H1 (cell line): ENCODE results near the gene JPH3. TPM values are rescaled to one million over a fixed set of nuclear protein-coding genes. Genes with fewer than 3 reads are reported as not detected.

Experiments used
- CTCF ChIA-PET: fragments of 300-600 bp; sonication (Branson Sonifier 250); formaldehyde crosslinking; loops from one replicate; lab custom pipeline; 2021; ENCODE audit not compliant: partially characterized antibody; lab: Charles Lee
- POLR2A ChIA-PET: fragments of 300-600 bp; sonication (Branson Sonifier 250); formaldehyde crosslinking; loops from one replicate; lab custom pipeline; 2021; ENCODE audit warnings: inconsistent platforms; ENCODE audit not compliant: partially characterized antibody; lab: Charles Lee
- DNase-seq, 2 experiments: peaks; one replicate each; pipeline versions ENCODE4 v3.0.0 to v3.0.0-alpha.2; 2010 to 2022; ENCODE audit warnings: low spot score in 2 of 2, low read depth in 1 of 2, mixed read lengths in 1 of 2
- FAIRE-seq: peaks from 2 replicates; lab custom pipeline; 2011; peaks lifted over from hg19 to GRCh38; lab: Jason Lieb, UNC
- H2AFZ ChIP-seq: 2 replicates; pipeline ENCODE4 v1.8.1; 2012; ENCODE audit warnings: low read length, inconsistent platforms
- H2AK5ac ChIP-seq: 2 replicates; pipeline ENCODE4 v1.6.1; 2013; ENCODE audit warnings: low read depth, low read length
- H2BK120ac ChIP-seq: replicated peaks from 2 replicates; pipeline ENCODE3; 2013; ENCODE audit warnings: low read depth, low read length, inconsistent platforms
- H2BK12ac ChIP-seq: 2 replicates; pipeline ENCODE4 v1.6.1; 2013; ENCODE audit warnings: low read depth, low read length
- H2BK15ac ChIP-seq: 2 replicates; pipeline ENCODE4 v1.6.1; 2013; ENCODE audit warnings: low read length
- H2BK20ac ChIP-seq: 2 replicates; pipeline ENCODE4 v1.6.1; 2013; ENCODE audit warnings: low read length
- H2BK5ac ChIP-seq: 2 replicates; pipeline ENCODE4 v1.6.1; 2013; ENCODE audit warnings: low read depth, low read length
- H3K14ac ChIP-seq: 2 replicates; pipeline ENCODE4 v1.6.1; 2013; ENCODE audit warnings: inconsistent platforms; ENCODE audit not compliant: insufficient read length
- H3K18ac ChIP-seq: 2 replicates; pipeline ENCODE4 v1.6.1; 2013; ENCODE audit warnings: low read length; ENCODE audit errors: extremely low read depth
- H3K23ac ChIP-seq: 2 replicates; pipeline ENCODE4 v1.6.1; 2013; ENCODE audit warnings: inconsistent platforms; ENCODE audit not compliant: insufficient read length
- H3K23me2 ChIP-seq: 2 replicates; pipeline ENCODE4 v1.6.1; 2013; ENCODE audit warnings: low read depth, low read length
- H3K27ac ChIP-seq: 2 replicates; pipeline ENCODE4 v1.6.1; 2011; ENCODE audit warnings: low read depth, low read length, inconsistent platforms
- H3K27me3 ChIP-seq, 4 experiments: replicated peaks in 1 of 4; 1 replicate in 1 of 4; 2 replicates in 3 of 4; pipeline versions ENCODE4 v1.6.1 to v1.8.1; 2011 to 2013; ENCODE audit warnings: low read length in 3 of 4, mild to moderate bottlenecking in 3 of 4, inconsistent platforms in 2 of 4, mixed read lengths in 2 of 4, moderate library complexity in 1 of 4; ENCODE audit not compliant: control insufficient read depth in 3 of 4, insufficient read depth in 3 of 4; ENCODE audit errors: extremely low read depth in 1 of 4
- H3K36me3 ChIP-seq, 4 experiments: 2 replicates each; pipeline versions ENCODE4 v1.6.1 to v1.8.1; 2011 to 2013; ENCODE audit warnings: mild to moderate bottlenecking in 4 of 4, low read length in 3 of 4, moderate library complexity in 2 of 4, control low read depth in 1 of 4, inconsistent platforms in 1 of 4; ENCODE audit not compliant: insufficient read depth in 4 of 4, control insufficient read depth in 2 of 4
- H3K4ac ChIP-seq: replicated peaks from 2 replicates; pipeline ENCODE3; 2013; ENCODE audit warnings: low read length, low read depth, mixed read lengths, inconsistent platforms; ENCODE audit not compliant: insufficient read length
- H3K4me1 ChIP-seq, 4 experiments: replicated peaks in 1 of 4; 1 replicate in 1 of 4; 2 replicates in 3 of 4; pipeline versions ENCODE4 v1.6.1 to v1.8.1; 2011 to 2013; ENCODE audit warnings: low read length in 3 of 4, inconsistent platforms in 2 of 4, mixed read lengths in 1 of 4; ENCODE audit not compliant: insufficient read depth in 4 of 4, control insufficient read depth in 3 of 4
- H3K4me2 ChIP-seq, 2 experiments: 2 replicates each; pipeline versions ENCODE4 v1.6.1 to v1.8.1; 2011 to 2013; ENCODE audit warnings: low read depth in 2 of 2, low read length in 2 of 2, control low read depth in 1 of 2, inconsistent platforms in 1 of 2, mild to moderate bottlenecking in 1 of 2; ENCODE audit not compliant: insufficient read depth in 1 of 2
- H3K4me3 ChIP-seq, 4 experiments: fragments of 200-600, 300-600 bp in 1 of 4; sonication (generic), shearing (Covaris generic), sonication (Bioruptor Twin) in 1 of 4; 2 replicates each; pipeline versions ENCODE4 v1.5.1 to v1.8.1; 2011 to 2016; ENCODE audit warnings: low read length in 4 of 4, low read depth in 3 of 4, control low read depth in 2 of 4, inconsistent platforms in 2 of 4, mild to moderate bottlenecking in 2 of 4, mixed read lengths in 1 of 4, moderate library complexity in 1 of 4; ENCODE audit not compliant: insufficient read depth in 2 of 4; ENCODE audit errors: extremely low read depth in 1 of 4
- H3K56ac ChIP-seq: replicated peaks from 2 replicates; pipeline ENCODE3; 2013; ENCODE audit warnings: low read depth, mild to moderate bottlenecking, mixed read lengths, low read length, inconsistent platforms; ENCODE audit not compliant: insufficient read length
- H3K79me1 ChIP-seq: 2 replicates; pipeline ENCODE4 v1.6.1; 2013; ENCODE audit warnings: low read depth, low read length, control low read depth
- H3K79me2 ChIP-seq, 2 experiments: 2 replicates each; pipeline versions ENCODE4 v1.6.1 to v1.8.1; 2012 to 2013; ENCODE audit warnings: low read length in 2 of 2, mild to moderate bottlenecking in 2 of 2, inconsistent platforms in 1 of 2; ENCODE audit not compliant: insufficient read depth in 2 of 2, control insufficient read depth in 1 of 2
- H3K9ac ChIP-seq, 4 experiments: replicated peaks in 1 of 4; 1 replicate in 1 of 4; 2 replicates in 3 of 4; pipeline versions ENCODE4 v1.6.1 to v1.8.1; 2011 to 2013; ENCODE audit warnings: low read depth in 3 of 4, low read length in 3 of 4, control low read depth in 2 of 4, mild to moderate bottlenecking in 2 of 4, moderate library complexity in 2 of 4, inconsistent platforms in 1 of 4; ENCODE audit errors: extremely low read depth in 1 of 4
- H3K9me3 ChIP-seq, 2 experiments: 2 replicates each; pipeline versions ENCODE4 v1.6.1 to v1.8.1; 2012 to 2013; ENCODE audit warnings: mild to moderate bottlenecking in 2 of 2, moderate library complexity in 2 of 2, control low read depth in 1 of 2, inconsistent platforms in 1 of 2, low read depth in 1 of 2, low read length in 1 of 2, mixed read lengths in 1 of 2; ENCODE audit not compliant: insufficient read depth in 2 of 2
- H4K20me1 ChIP-seq, 2 experiments: replicated peaks in 1 of 2; 2 replicates each; pipeline versions ENCODE3 to v1.8.1; 2011 to 2013; ENCODE audit warnings: inconsistent platforms in 2 of 2, low read length in 2 of 2, mild to moderate bottlenecking in 1 of 2; ENCODE audit not compliant: insufficient read depth in 2 of 2, control insufficient read depth in 1 of 2
- H4K5ac ChIP-seq: 2 replicates; pipeline ENCODE4 v1.6.1; 2013; ENCODE audit warnings: low read length, low read depth, mixed read lengths, inconsistent platforms; ENCODE audit not compliant: insufficient read length
- H4K8ac ChIP-seq: 2 replicates; pipeline ENCODE4 v1.8.0; 2013; ENCODE audit warnings: mild to moderate bottlenecking, moderate library complexity, low read length, inconsistent platforms; ENCODE audit not compliant: insufficient read depth; ENCODE audit errors: extremely low read depth
- H4K91ac ChIP-seq: replicated peaks from 2 replicates; pipeline ENCODE3; 2013; ENCODE audit warnings: low read length, mixed read lengths, inconsistent platforms; ENCODE audit not compliant: insufficient read length
- CBX5 ChIP-seq: fragments of 300-800, 300-1000 bp; sonication (generic); IDR thresholded peaks from 2 replicates; pipeline ENCODE4 v1.7.1; 2016; ENCODE audit warnings: antibody characterized with exemption, low read length, low read depth
- TCF12 ChIP-seq: IDR thresholded peaks from 2 replicates; pipeline ENCODE4 v1.6.1; 2011; ENCODE audit warnings: low read depth, mild to moderate bottlenecking, low read length
- WGBS, 2 experiments: shearing (Covaris generic) in 1 of 2; methylation state at CpG; one replicate each; pipeline versions ENCODE4 v1.1.6 to v1.1.7; 2013 to 2015; ENCODE audit warnings: low lambda C conversion rate in 2 of 2, mixed read lengths in 2 of 2, inconsistent platforms in 1 of 2, low coverage in 1 of 2, missing lambda C conversion rate in 1 of 2; ENCODE audit not compliant: insufficient replicate concordance in 2 of 2, insufficient coverage in 1 of 2, insufficient read length in 1 of 2; ENCODE audit errors: extremely low coverage in 1 of 2, missing lambda C conversion rate in 1 of 2; 5-methylcytosine and 5-hydroxymethylcytosine counted together
- polyA plus RNA-seq, 7 experiments: library from polyadenylated mRNA; depleted of rRNA in 3 of 7; stranded (reverse) in 5 of 7; unstranded in 2 of 7; fragments of >200 nt in 5 of 7; fragments of 200-250 nt in 2 of 7; gene quantifications; 1 replicate in 5 of 7; 2 replicates in 1 of 7; 4 replicates in 1 of 7; pipeline versions ENCODE4 v1.2.1 to v1.2.3, GENCODE V29; 2011 to 2013; ENCODE audit warnings: missing spikeins in 2 of 7, mixed read lengths in 2 of 7
- total RNA-seq: library from RNA; stranded (reverse); fragmentation: NEBNext Ultra II Directional; extraction: Animal tissue kit (Norgen Biotek cat#: 25700); gene quantifications from 2 replicates; pipeline ENCODE4 v1.2.1, GENCODE V29; 2021

JPH3 gene
- total and polyA plus RNA-seq, 2 of the 8 experiments (the other 6 are each of a cell fraction or from before 2014, with no cell fraction given), result 10.3 to 28.3 TPM

DNA sequence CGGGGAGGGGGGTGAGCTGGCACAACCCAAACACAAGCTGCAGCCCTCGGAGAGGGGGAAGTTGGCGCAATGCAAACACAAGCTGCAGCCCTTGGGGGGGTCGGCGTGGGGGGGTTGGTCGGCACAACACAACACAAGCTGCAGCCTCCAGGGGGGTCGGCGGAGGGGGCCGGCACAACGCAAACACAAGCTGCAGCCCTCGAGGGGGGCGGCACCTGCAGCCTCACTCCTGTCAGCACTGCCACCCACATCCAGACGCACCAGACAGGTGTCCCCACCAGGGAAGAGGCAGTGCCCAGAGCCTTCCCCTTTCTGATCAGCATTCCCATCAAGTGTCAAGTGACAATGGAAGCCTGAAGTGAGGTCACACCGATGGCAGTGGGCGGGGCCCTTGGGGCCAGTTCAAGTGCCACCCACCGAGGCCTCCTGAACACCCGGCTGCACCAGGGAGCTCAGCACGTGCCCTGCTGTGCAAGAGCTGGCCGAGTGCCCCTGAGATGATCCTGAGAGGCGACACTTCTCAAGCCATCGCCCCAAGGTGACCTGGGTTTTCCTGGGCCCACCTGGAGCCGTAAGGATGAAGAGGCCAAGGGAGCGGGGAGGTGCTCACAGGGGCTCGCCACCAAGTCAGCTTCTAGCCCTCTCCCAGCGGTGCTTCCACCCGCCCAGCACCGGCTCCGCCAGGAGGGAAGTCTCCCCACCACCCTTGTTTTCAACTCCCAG lies 104.1 kb downstream of the JPH3 start:
- Histone ChIP-seq H3K27ac (no peak overlapping the region), H2AFZ (no peak overlapping the region)

More for the DNA sequence above, 104.1 kb downstream of the JPH3 start:
- H3K18ac ChIP-seq, result no peak overlapping the region
- no peak overlapping the region for H3K56ac ChIP-seq
- H2BK5ac ChIP-seq, result no peak overlapping the region
- H3K4me3 ChIP-seq, result no peak overlapping the region
- no peak overlapping the region for H3K23ac ChIP-seq
- no peak overlapping the region for H2AK5ac ChIP-seq
- no peak overlapping the region for H2BK15ac ChIP-seq
- H3K14ac ChIP-seq, result no peak overlapping the region
- FAIRE-seq (no peak), DNase-seq (no peak)
- peaks cover 0 to 3% (median 0%) of the 10 kb centered on the region in 4 experiments; a peak in 2 of 7 replicates for H3K4me1 ChIP-seq
- WGBS, 2 experiments, result 91% methylated on average over 16 of the region's 28 CpGs; no CpG with 5 or more reads in 1 of the 2 experiments
- H3K27me3 ChIP-seq, result no peaks in the 10 kb centered on the region
- H2BK12ac ChIP-seq, result no peak overlapping the region
- peaks cover 5% of the 10 kb centered on the region; the same call in 1 of the 2 replicates for H3K79me1 ChIP-seq
- H2BK120ac ChIP-seq, result no peak overlapping the region
- POLR2A ChIA-PET, result interaction anchor here (0.7 to 1.3 kb wide), 3 partner anchors 10 to 149 kb away, joined by 3 to 5 read pairs (median 4); partner anchors contain the start of gene KLHDC4
- peaks cover 6 to 17% of the 10 kb centered on the region in 2 experiments for H4K20me1 ChIP-seq
- H3K9ac ChIP-seq, result no peak overlapping the region
- H3K4ac ChIP-seq, result no peak overlapping the region
- CTCF ChIA-PET, result interaction anchor here (0.9 to 1.9 kb wide), 12 partner anchors 11 to 135 kb away, joined by 3 to 7 read pairs (median 4); no protein-coding TSS in a partner anchor
- no peak overlapping the region for H4K5ac ChIP-seq
- no peaks in the 10 kb centered on the region for H3K23me2 ChIP-seq
- no peaks in the 10 kb centered on the region; a peak in 1 of 4 replicates for H3K79me2 ChIP-seq
- H4K8ac ChIP-seq, result no peak overlapping the region
- no peak overlapping the region for H2BK20ac ChIP-seq
- H3K9me3 ChIP-seq, result no peaks in the 10 kb centered on the region
- no peak overlapping the region for H3K4me2 ChIP-seq
- no peak overlapping the region for H4K91ac ChIP-seq
- H3K36me3 ChIP-seq, result peaks cover 9 to 31% (median 21%) of the 10 kb centered on the region in 4 experiments; a peak in 7 of 8 replicates
- TF ChIP-seq CBX5, result no peak
- no peak for TF ChIP-seq TCF12
- TF ChIP-seq, all 59 proteins: peak for 0
